ENCODE data around the gene DUSP22.

The DUSP22 gene

DNA sequence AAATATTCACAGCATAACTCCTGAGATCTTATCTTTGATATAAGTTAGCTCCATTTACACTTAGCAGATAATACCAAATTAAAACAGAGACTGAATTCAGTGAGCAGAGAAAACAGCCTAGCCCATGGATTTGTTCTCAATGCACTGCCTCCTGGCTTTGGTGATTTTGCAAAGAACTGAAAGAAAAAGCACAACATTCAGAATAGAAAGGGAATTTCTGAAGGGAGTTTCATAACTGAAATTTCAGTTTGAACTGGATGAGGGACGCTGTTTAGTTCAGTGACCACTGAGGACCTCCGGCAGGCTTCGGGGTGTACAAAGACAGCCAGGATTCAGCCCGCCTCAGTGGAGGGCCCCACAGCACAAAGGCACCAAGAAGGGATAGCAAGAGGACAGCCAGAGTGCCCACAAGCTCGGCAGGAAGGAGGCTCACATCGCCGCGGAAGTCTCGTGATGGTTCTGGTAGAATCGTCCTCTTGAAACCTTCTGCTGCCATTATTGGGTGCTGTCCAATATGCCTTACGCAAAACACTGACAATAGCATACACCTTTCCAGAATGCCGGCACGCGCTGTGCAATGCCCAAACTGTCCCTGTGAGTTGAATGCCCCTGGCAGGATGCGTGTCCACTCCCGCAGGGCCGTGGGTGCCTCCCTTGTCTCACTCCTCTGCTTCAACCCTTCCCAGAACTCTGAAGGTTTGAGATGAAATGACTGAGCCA is 89.6 kb downstream of the DUSP22 start:
- no peak for DNase-seq

DNA sequence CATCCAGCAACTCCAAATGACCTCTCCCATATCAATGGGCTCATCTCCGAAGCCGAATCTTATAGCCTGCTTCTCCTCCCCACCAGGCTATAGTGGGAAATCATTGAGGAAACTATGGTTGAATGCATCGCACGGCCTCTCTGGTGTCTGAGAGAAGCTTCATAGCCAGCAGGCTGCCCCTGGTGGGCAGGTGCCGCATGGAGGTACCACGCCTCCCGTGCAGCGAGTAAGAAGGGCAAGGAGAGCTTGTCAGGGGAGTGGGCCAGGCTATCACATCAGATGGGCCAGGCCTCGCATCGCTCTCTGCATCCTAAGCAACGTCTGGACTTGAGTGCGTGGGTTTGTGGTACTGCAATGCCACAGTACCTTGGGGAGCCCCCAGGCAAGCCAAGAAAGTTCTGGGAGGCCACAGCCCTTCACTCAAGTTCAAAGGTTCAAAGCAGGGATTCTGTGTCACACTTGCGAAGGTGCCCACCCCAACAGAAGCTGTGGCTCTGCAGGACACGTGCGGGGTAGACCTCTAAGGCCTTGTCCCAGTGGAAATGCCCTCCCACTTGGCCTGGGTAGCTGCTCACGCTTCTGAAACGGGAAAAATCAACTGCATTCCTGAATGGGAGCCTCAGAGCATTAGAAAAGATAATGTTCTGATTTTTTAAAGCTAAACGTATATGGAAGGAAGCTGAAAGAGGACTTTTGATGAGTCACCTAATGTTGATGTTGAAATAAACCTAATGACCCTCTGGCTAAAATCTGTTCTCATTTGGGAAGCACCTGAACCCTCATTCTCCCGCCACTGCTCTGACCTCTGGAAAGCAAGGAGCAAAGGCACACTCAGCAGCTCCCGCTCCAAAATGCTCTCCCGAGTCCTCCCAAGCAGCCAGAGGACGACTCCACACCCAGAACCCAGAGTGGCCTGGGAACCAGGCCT is 90.9 kb downstream of the DUSP22 start:
- DNase-seq = no peak

DNA sequence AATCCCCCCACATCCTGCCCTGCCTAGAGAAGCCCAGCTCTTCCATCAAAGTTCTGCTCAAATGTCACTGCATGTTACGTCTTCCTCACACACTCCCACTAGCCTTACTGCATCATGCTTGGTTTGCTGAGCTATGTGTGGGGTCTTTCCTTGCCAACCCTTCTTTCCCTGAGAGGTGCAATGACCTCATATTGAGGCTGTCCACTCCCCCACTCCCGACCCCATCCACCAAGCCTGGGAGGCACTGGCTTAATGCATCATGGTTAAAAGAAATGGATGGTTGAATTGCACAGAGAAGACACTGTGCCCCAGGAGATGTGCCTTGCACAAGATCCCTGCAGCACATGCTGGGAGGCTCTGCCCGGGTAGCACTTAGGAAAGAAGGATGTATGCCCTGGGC is 91.6 kb downstream of the DUSP22 start:
- no peak for DNase-seq

DNA sequence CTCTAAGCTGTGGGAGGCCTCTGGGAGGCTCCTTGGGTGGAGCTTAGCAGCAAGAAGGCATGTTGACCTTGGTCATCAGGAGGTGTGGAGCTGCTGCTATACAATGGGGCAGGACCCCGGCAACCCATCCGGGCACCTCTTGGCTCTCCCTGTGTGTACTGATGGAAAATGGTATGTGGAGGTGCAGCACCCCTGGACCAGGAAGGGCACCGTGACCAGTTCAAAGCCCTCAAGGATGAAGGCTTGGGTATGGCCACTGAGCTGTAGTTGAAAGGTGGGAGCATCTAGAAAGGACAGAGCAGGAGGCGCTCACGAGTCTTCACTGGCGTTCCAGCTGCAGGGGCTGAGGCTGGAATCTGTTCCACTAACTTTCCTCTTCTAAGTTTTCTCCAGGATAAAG is 92.6 kb downstream of the DUSP22 start:
- no peak for DNase-seq

DNA sequence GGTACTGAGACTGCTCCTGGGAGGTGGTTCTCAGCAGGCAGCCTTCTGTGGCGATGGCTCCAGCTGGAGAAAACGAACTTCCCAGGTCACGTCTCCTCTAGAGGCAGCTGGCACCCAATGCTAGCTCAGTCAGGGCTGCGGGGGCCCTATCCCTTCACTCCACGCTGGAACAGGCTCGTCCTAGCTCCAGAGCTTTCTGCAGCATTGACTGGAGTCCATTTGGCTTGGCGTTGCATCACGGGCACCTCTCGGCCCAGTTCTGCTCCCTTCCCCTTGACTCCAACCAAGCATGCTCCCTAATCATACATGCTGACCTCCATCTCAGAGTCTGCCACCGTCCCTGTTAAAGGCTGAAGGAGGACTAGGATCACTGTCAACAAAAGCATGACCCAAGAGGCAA is 93.3 kb downstream of the DUSP22 start:
- DNase-seq = no peak

- DNase-seq = no peak
These were observed 94.5 kb downstream of the DUSP22 start for GRCh38 chr6:386688-387266.

GRCh38 chr6:387293-387741 is 95.0 kb downstream of the DUSP22 start:
- DNase-seq = no peak

DNA sequence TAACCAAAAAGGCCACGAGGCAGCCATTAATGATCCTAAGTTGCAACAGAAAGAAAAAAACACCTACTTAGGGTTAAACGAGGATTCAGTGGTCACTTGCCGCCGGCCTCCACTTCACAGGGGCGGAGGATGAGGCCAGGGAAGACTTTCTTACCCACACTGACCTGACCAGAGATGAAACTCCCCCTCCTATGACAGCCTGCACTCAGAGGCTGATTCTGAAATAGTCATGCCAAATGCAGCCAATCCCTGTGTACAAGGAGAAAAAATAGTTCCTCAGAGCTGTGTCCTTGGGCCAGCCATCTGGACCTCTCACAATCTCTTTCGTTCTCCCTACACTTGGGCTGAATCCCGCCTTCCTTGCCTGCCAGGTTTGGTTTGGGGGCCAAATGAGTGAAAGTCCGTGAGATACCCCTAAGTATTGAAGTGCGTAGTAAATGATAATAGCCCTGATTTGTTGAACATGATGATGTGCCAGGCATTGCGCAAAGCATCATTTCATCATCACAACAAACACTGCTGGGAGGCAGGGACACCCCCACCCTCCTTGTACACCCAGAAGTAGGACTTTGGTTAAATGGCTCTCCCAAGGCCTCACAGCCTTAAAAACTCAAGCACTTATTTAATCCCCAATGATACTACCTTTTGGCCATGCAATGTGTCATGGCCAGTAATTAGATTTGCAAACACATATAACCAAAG is 96.1 kb downstream of the DUSP22 start:
- DNase-seq = no peak

GRCh38 chr6:389143-389542 is 96.9 kb downstream of the DUSP22 start:
- DNase-seq = no peak

DNA sequence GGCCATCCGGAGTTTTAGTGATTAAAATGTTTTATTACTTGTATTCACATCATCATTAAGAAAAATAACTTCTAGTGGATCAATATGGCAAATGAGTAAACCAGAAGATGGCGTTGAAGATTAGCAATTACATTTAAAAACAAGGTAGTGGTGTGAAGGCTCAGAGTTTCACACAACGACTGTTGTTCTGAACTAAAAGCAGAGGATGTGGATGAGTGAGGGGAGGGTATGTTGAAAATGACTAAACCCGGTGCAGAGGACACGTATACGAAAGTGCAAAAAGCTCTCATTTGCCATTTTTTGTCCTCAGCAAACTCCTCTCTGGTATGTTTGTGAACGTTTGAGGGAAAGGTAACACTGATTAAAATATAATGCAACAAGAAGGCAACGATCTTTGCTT is 97.3 kb downstream of the DUSP22 start:
- DNase-seq = no peak

DNA sequence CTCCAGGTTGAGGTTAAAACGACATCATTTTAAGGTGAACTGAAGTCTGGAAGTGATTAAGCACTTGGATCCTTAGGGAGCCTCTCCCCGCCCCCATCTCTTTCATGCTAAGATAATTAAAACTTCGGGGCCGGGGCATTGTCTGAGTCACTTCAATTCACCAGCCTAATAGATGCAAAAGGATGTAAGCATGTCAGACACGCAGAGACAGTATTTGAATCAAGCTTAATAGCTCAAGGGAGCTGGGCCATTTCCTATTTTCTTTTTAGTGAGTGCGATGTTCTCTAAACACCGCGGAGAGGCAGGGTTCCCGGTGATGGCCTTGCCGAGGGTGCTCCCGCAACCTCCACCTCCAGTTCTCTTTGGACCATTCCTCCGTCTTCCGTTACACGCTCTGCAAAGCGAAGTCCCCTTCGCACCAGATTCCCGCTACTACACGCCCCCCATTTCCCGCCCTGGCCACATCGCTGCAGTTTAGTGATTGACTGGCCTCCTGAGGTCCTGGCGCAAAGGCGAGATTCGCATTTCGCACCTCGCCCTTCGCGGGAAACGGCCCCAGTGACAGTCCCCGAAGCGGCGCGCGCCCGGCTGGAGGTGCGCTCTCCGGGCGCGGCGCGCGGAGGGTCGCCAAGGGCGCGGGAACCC is 98.7 kb downstream of the DUSP22 start:
- no peak for DNase-seq

DNA sequence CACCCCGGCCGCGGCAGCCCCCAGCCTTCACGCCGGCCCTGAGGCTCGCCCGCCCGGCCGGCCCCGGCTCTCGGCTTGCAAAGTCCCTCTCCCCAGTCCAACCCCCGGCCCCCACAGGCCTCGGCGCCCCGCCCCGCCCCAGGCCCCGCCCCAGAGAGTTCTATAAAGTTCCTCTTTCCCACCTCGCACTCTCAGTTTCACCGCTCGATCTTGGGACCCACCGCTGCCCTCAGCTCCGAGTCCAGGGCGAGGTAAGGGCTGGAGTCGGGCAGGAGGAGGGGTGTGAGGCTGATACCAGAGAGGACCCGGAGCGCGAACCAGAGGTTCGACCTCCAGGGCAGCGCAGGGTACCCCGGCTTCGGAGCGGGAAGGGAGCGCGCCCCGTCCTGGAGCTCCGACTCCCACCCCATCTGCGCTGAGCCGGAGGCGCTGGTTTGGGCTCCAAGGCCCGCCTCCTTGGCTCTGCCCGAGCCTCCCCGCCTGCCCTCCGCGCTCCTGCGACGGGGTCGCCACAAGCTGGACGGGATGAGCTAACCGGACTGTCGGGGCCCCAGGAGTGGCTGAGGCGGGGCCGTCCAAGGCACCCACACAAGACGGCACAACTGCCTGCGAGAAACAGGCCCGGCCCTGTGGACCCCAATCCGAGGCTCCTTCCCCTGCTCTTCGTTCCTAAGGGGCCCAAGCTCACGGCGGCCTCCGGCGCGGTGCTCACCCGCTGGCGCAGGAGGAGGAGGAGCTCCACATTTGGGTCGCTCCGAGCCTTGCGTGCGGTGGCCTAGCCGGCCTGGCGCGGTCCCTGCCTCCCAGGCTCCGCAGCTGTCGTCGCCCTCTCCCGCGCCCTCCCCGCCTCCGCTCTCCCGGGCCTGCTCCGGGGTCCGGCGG is 99.5 kb downstream of the DUSP22 start, which contains the start of gene IRF4:
Gene IRF4 (plus strand): TSS at position 194 of the 882 bp plus-strand sequence. CDS start 1,401 bp downstream, outside the sequence.
- no peak for DNase-seq

DNA sequence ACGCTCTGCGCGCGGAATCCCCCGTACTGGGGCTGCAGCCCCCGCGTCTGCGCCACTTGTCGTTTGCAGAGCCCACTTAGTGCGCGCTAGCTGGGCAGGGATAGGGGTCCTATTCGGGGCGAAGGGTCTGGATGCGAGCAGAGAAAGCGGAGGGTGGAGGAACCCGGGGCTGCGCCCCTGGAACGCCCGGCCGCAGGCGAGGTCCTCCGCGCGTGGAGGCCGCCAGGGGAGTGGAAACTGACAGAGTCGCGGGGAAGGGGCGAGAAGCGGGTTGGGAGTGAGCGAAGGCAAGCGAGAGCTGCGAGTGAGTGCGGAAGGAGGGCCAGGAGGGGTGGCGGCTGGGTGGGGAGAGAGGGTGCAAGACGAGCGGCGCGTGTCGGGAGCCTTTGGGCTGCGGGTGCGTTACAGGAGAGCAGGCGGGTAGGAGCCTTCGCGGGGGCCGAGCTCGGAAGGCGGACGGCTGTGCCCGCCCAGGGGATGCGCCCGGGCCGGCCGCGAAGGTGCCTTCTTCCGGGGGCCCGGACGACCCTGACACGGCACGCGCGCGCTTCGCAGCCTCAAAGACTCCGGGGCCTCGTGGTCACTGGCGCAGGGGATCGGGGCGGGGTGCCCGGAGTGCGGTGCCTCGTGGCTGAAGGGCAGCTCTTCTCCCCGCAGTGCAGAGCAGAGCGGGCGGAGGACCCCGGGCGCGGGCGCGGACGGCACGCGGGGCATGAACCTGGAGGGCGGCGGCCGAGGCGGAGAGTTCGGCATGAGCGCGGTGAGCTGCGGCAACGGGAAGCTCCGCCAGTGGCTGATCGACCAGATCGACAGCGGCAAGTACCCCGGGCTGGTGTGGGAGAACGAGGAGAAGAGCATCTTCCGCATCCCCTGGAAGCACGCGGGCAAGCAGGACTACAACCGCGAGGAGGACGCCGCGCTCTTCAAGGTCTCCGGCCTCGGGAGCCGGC is 100.4 kb downstream of the DUSP22 start:
- no peak for DNase-seq

- DNase-seq = no peak
These were observed 101.3 kb downstream of the DUSP22 start for GRCh38 chr6:393391-394221.

DNA sequence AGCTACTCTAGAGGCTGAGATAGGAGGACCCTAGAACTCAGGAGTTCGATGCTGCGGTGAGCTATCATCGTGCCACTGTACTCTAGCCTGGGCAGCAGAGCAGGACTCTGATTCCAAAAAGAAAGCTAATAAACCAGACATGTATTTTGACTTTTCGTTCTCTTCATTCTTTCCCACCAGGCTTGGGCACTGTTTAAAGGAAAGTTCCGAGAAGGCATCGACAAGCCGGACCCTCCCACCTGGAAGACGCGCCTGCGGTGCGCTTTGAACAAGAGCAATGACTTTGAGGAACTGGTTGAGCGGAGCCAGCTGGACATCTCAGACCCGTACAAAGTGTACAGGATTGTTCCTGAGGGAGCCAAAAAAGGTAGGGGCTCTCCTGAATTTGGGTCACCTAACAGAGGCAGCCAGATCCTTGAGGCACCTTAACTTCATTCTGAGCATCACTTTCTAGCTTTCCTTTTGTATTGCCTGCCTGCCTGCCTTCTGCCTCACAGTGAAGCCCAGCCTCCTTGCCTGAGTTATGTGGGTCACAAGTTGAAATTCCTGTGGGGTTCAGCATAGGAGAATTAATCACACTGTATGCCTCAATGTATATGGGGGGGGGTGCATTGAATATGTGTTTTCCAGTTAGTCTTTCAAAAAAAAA is 102.5 kb downstream of the DUSP22 start:
- DNase-seq = no peak

GRCh38 chr6:395432-396125 is 103.3 kb downstream of the DUSP22 start:
- no peak for DNase-seq

DNA sequence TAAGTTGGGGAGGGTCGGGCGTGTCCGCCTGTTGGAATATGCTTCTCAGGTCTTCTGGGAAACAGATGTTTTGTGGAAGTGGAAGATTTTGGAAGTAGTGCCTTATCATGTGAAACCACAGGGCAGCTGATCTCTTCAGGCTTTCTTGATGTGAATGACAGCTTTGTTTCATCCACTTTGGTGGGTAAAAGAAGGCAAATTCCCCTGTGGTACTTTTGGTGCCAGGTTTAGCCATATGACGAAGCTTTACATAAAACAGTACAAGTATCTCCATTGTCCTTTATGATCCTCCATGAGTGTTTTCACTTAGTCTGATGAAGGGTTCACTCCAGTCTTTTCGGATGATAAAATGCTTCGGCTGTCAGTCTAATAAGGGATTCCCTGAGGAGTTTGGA is 103.8 kb downstream of the DUSP22 start:
- DNase-seq = no peak

GRCh38 chr6:397056-397455 is 104.8 kb downstream of the DUSP22 start:
- DNase-seq = no peak

Data from hematopoietic multipotent progenitor cell treated with erythropoietin and hydrocortisone succinate and interleukin-3 and kit ligand, for 8 days (in vitro differentiated cells).